D721Med (cell line): ENCODE data around the gene FYN.

ENCODE experiments used
- DNase-seq: peaks from one replicate; pipeline ENCODE4 v3.0.0; 2011; ENCODE audit warnings: low spot score; ENCODE audit not compliant: insufficient read length
- FAIRE-seq: peaks from 2 replicates; lab custom pipeline; 2011; peaks lifted over from hg19 to GRCh38; lab: Jason Lieb, UNC
- CTCF ChIP-seq: IDR thresholded peaks from 2 replicates; pipeline ENCODE4 v1.5.1; 2012; ENCODE audit warnings: mild to moderate bottlenecking, control low read depth; ENCODE audit not compliant: insufficient read depth; ENCODE audit errors: missing control alignments

Gene FYN

GRCh38 chr6:111845441-111845871 lies 27.8 kb downstream of the FYN start:
- DNase-seq (no peak), FAIRE-seq (no peak)
- TF ChIP-seq CTCF: no peak

- TF ChIP-seq CTCF: no peak
- DNase-seq: no peak
Observed at GRCh38 chr6:111844921-111845320, 28.3 kb downstream of the FYN start.

GRCh38 chr6:111844376-111844775 lies 28.9 kb downstream of the FYN start:
- DNase-seq: no peak
- no peak for FAIRE-seq
- no peak for TF ChIP-seq CTCF

More at GRCh38 chr6:111844921-111845320, 28.3 kb downstream of the FYN start:
- FAIRE-seq: no peak

GRCh38 chr6:111843347-111844147 lies 29.7 kb downstream of the FYN start:
- TF ChIP-seq CTCF: no peak
- FAIRE-seq (no peak), DNase-seq (no peak)

- FAIRE-seq: no peak
- DNase-seq: no peak
Observed at GRCh38 chr6:111842891-111843290, 30.4 kb downstream of the FYN start.

GRCh38 chr6:111842271-111842822 lies 30.9 kb downstream of the FYN start:
- no peak for FAIRE-seq
- TF ChIP-seq CTCF: no peak

More at GRCh38 chr6:111842891-111843290, 30.4 kb downstream of the FYN start:
- TF ChIP-seq CTCF: no peak

GRCh38 chr6:111841822-111842221 lies 31.4 kb downstream of the FYN start:
- TF ChIP-seq CTCF: no peak
- FAIRE-seq (no peak), DNase-seq (no peak)

More at GRCh38 chr6:111842271-111842822, 30.9 kb downstream of the FYN start:
- no peak for DNase-seq
